Activated T-helper 1 cell treated with Interleukin-2 at 50 U/mL for 16 hours (primary cell): Measurements from ENCODE around the gene HIVEP3.
A peak's percentile ranks its signal among the peaks of the same experiment; 100 is the strongest.

ENCODE experiments used
- DNase-seq: peaks from one replicate; pipeline ENCODE4 v3.0.0-alpha.2; 2020; ENCODE audit warnings: low read depth

HIVEP3 gene

DNA sequence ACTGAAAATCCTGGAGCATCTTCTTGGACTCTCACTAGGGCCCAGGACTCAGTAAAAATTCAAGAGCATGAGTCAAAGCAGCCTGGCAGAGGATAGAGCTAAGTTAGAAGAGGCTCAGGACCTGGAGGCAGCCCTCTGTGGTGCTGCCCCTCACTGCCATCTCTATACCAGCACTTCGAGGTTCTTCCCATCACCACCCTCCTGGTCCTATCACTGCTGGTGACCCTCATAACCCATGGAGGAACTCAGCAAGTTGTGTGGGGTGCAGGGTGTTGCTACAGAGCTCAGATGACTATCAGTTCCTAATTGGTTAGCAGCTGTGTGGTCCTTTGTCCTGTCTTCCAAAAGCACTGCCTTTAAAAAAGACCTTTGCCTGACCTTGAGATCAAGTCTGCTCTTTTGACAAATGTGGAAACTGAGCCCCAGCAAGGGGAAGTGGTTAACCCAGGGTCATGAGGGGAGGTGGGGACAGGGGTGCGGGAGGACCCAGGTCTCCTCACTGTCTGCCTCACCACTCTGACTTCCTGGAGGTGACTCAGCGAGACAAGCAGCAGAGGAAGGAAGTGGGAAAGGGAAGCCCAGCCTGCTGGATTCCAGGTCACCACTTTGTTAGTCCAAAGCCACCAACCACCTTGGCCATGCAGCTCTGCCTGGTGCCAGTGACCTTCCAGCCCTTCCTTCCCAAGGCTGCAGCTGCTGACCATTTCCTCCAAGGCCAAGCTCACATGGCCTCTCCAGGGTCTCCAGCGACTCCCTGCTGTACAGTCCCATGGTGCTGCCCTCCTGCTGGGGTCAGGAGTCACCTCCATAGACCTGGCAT lies 234.8 kb downstream of the HIVEP3 start:
- no peak for DNase-seq

DNA sequence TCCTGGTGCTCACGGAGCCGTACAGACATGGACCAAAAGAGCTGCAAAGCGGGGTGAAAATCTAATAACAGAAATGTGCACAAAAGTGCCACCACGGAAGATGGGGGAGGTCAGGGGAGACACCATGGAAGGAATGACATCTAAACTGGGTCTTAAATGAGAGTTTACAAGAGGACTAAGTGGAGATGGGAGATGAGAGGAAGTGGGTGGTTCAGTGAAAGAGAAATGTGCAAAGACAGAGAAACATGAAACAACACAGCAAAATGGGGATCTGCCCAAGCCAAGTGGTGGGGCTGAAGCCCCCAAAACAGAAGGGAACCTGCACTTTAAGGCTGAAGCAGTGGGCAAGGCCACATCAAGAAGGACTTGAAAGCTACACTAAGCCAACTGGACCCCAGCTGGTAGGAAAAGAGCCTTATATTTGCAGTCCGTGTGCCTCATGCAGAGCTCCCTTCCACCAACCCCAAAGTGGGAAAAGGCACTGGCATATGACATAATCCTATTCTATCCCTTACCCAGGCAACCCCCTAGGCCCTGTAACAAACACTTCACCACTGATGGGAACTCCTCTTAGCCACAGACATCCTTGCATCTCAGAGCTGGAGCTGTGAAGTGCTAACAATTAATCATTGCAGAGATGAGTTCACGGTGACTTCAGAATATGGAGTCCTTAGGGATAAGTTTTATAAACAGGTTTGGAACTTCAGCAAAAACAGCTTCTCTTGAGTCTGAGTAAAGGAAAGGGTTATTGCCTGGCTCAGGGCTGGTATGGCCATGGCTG lies 235.7 kb downstream of the HIVEP3 start:
- no peak for DNase-seq

DNA sequence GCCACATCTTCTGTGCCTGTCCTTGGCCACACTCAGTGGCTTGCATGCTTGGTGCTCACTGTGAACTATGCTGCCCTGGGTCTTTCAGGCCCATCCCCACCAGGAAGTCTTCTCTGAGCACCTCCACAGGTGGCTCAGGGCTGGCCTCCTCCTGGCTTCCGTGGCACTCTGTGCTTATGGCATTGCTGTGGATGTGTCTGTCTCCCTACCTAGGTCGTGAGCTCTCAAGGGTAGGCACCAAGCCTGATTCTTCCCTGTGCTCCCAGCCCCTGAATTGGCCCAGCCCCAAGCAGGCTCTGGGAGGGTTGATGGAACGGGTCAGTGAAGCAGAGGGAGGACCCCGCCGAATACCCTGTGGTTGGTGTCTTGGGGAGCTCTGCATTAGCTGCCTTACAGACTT lies 236.6 kb downstream of the HIVEP3 start:
- no peak for DNase-seq

DNA sequence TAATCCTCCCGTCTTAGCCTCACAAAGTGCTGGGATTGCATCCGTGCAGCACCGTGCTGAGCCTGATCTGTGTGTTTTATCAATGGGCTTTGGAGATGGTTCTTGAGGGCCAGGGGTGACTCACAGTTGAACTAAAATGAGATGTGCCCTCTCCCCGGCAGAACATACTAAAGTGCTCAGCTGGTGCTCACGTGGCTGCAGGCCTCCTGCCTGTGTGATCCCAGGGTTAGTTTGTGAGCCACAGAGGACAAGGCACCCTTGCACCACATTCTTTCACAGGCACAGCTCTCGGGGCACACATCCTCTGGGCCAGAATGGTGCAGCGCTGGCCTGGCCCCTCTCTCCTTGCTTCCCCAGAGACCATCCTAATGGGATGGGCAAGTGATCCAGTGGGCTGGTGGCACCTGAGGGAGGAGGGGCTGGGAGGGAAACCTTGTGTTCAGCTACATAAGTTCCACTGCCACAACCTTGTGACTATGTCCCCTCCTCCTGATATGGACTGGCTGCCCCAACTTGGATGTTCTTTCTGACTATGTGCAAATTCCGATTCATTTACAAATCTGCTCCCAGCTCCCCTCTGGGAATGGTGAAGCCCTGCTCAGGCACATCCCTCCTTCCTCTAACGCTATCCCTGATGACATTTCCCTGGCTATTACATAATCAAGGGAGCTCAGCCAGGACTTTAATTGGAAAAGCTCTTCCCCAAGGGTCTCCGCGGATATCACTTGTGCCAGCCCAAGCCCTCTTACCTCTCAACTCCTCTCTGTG lies 237.2 kb downstream of the HIVEP3 start:
- DNase-seq: no peak

DNA sequence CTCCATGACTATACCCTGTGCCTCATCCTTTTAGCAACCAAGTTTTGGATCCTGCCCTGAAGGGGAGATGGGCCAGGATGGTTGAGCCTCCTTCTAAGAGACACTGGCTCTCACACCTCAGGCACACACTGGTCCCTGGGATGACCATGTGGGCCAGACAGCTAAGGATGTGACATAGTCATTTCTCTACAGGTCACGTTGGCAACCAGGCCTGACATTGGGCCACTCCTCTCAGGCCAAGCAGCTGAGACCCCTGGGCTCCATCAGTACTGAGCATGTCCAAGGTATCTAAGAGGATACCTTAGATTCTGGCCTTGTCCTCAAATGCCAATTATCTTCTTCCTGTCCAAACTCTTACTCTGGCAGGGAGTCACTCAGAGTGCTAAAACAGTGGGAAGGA lies 238.7 kb downstream of the HIVEP3 start:
- DNase-seq: no peak

DNA sequence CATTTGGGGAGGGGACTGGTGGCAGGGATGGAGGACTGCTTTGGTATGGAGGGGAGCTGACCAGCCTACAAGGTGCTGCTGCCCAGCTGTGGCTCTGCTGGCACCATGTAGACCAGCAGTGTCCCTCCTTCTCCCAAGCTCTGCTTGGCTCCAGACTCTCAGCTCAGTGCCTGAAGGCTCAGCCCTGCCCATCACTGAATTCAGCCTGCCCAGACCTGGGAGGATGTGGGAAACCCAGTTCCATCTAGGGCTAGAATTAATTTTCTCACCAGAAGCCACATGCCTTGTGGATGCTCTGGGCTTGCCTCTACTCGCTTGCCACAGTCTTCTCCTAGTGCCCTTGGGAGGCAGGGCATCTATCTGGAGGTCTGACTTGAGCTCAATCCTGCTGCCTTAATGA lies 239.2 kb downstream of the HIVEP3 start:
- DNase-seq: no peak

DNA sequence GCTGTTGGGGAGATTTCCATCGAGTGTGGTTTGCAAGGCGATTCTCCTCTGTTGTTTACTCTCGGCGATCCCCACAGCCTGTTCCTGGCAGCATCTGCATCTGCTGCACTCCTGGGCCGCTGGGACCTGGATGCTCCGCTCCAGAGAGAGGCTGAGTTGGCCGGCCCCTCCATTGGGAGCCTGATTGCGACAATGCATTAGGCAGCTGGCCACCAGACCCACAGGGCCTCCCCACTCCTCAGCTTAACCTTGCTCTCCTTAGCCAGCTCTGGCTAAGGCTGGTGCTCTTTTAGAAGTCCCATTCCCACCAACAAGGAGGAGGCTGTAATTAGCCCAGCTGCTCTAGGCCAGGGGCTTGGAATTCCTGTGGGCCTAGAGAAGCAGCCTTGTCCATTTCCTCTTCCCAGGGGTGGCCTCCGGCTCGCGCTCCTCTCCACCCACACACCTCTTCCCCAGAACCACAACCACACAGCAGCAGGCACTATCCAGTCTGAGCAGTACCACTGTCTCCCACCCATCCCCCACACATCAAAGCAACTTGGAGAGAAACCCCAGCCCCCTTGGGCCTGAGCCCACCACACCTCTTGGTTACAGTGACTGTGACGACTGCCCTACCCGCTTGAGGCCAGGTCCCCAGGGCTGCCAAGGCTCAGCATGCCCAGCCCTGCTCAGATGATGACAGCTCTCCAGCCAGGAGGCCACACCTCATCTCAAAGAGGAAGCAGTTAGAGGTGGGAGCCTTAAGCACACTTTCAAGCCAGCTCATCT lies 240.4 kb downstream of the HIVEP3 start:
- no peak for DNase-seq

DNA sequence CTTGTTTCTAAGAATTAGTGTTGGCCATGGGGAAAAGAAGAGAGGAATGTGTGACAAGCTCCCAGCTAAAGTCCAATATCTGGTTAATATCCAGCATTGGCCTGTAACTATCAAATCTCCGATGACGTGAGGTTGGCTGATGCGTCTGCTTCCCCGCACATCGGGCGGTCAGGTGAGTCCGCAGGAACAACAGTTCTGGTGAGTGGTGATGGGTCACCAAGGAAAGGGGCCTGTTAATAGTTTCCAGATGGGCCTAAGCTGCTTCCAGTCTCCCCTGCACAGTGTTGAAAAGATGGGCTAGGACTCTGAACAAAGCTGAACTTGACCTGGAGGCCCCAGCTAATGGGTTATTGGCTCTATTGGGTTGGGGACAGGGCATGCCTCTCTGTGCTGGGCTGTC lies 241.1 kb downstream of the HIVEP3 start:
- no peak for DNase-seq

DNA sequence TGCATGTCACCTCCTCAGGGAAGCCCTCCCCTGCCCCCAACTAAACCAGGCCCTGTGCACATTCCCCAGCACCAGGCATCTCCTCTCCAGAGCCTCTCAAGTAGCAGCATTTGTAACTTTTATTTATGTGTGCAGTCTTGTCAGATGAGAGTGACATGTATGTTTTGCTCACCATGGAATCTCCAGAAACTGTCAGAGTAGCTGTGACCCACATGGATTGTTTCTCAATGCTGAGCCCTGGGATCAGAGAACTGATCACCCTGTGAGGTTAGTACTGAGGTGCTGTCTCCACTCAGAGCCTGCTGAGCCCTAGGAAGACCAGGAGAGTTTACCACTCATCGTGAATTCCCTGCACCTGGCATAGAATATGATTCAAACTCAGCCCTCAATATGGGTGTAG lies 243.3 kb downstream of the HIVEP3 start:
- DNase-seq: no peak

DNA sequence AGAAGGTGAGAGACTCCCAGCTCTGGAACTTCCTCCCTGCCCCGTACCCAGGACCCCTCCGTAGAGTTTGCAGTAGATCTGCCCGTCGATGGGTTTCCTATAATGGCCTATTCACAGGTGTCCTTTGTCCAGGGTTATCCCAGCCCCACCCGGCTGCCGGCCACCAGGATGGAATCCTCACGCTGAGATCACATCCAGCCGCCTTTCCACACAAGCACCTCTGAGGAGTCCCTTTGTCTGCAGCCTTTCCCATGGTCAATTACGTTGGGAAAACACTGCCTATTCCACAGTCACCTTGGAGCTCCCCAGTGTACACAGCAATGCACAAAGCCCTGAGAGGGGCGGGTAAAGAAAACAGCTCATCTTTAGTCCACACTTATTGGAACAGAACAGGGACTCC lies 244.2 kb downstream of the HIVEP3 start:
- DNase-seq: no peak

DNA sequence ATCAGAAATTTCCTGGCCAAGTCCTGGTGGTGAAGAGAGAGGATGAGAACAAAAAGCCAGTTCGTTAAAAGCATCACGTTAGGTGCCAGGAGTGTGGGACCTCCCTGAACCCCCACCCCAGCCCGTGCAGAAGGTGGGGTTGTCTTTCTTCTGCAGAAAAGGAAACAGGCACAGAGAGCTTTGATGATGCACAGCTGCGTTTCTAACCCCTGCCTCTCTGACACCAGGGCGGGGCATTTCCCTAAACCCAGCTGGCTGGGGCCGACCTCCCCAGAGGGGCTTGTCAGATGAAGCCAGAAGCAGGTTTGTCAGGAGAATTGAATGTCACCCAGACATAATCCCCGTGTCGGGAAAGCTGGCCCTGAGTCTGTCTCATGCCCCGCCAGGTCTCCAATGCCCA lies 244.9 kb downstream of the HIVEP3 start:
- DNase-seq: peak; percentile 17

DNA sequence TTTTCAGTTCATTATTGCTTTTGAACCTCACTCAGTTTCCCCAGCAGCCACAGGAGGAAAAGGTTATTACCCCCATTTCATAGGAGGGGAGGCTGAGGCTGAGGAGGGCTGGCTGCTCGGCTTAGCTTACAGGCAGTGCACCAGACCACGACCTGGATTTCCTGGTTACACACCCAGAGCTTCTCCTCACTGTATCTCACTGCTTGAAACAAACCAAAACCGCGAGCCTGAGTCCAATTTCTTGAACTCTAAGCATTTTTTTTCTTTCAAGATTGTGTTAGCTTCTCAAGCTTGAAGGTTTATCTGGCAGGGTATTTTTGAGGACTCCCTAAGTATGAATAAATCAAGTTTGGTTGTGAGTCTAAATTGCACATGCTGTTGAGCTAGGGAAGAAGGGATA lies 245.3 kb downstream of the HIVEP3 start:
- DNase-seq: no peak

DNA sequence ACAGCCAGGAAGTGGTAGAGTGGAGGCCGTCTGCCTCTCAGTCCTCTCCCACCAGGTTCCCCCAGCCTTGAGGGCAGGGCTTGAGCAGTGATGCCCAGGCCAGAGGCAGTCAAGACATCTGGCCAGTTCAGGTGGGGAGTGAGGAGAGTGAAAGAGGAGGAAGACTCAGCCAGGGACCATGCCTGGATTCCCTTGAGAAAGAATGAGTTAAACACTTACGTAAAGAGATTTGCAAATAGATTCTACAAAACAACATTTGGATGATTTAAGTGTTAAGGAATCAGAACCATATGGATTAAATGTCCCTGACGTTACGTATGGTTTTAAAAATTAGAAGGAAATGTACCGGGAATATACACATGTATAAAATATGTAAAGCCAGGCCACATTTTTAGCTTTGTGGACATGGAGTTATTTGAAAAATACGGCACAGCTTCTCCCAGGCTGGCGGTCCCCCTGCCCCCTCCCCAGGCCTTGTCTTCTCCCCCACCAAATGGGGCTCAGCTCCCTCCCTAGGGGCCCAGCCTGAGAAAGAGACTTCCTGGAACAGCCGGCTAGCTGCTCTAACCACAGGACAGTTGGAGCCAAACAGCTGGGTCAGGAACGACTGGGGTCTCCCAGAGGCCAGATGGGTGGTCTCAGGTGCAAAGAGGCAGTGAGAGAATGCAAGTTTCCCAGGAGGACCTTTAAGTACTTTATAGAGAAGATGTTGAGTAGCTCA lies 245.9 kb downstream of the HIVEP3 start:
- no peak for DNase-seq

DNA sequence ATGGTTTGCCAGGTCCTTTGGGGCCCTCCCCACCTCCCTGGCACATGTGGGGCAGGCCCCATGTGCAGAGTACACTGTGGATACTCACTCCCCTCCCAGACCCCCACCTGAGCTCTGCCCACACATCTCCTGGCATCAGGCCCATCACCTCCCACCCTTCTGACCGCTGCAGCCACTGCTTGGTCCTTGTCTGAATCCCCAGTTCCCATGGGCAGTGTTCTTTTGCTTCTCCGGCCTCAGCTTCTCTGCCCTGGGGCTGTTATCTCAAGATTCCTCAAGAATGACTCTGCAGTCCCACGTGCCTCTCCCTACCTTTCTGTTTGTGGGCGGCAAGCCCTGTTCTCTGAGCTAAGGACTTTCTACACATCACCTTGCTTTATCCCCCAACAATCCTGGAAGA lies 246.5 kb downstream of the HIVEP3 start:
- DNase-seq: no peak

DNA sequence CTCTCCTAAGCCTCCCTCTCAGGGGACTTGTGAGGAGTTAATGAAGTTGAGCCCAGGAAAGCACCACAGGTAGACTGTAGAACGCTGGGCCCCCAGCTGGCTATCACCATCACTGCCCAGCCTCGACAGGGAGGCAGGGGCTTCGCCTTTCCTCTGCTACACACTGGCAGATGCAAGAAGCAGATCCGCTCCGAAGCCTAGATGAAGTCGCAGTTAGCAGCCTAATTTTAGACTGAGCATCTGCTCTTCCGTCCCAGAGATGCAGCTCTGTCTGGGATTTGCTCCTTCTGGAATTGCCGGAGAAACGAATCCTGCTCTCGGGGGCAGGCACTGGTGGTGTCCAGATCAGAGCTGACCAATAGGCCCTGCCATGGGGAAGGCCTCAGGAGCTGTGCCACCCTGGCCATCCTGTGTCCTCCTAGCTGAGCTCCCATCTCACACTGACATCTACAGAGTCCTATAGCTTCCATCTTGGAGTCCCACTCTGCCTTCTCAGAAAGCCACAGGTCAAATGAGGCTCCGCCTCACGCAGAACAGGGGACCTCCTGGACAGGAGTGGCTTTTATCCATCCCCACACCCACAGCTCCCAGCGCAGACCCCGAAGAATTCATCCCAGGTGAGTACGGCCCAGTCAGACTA lies 247.5 kb downstream of the HIVEP3 start:
- no peak for DNase-seq

DNA sequence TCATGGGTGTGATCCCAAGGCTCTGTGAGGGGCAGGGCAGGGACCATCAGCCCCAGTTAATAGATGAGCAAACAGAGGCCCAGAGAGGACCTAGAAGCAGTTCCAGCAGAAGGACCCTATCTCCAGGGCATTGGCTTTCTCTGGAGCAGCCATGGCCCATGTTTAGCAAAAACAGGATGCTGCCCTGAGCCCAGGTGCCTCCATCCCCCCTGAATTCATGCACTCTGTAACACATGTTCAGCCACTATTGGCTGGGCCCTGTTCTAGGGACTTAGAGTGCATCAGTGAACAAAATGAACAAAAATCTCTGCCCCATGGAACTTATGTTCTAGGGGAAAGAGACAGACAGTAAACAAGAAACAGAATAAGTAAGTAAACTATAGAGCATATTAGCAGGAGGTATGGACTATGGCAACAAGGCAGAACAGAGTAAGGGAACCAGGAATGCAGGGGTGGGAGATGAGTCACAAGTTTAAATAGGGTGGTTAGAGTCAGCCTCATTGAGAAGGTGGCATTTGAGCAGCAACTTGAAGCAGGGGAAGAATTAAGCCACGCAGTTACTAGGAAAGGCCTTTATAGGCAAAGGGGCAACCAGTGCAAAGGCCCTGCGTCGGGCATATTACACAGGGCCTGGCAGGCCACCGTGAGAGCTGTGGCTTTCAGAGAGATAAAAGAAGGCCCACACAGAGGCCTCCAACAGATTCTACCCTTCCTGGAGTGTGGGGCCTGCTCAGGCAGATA lies 248.3 kb downstream of the HIVEP3 start:
- no peak for DNase-seq

DNA sequence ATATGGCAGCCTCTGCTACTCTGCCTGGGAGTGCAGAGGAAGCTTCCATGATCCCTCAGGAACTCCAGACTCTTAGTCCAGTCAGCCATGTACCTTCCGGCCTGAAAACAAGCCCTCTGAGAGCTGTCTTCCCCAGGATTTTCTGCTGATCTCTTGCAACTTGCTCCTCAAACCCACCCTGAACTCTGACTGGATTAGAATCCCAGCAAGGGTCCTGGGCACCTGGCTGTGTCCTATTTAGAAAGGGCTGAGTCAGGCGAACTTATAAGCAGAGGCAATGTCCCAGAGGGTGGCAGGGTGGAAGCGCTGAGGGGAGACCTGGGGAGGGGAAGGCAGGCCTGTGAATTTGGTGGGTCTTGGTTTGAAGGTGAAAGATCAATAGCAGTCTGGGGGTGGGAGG lies 249.8 kb downstream of the HIVEP3 start:
- no peak for DNase-seq

DNA sequence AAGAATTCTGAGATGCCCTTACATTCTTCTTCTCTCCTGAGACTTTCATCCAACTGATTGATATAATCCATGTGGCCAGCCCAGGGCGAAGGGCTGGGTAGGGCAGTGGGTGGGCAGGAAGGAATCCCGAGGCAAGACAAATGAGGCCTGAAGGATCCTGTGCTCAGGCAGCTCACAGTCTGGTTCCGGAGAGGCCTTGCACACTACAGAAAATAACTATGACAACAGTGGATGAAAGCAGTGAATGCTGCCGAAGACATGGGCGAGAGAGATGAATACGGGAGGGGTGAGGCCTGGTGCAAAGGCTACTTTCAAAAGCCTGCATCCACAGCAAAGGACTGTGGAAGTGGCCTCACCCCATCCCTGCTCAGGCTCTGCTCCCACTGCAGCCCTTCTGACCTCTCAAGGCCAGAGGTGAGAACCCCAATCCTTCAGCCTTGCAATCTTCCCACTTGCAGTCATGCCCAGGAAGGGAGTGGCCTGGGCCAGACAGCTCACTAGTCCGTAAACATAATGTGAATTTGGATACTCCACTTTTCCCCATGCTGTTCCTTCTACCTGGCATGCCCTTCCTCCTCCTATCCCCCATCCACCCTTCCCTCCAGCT lies 250.6 kb downstream of the HIVEP3 start:
- no peak for DNase-seq

DNA sequence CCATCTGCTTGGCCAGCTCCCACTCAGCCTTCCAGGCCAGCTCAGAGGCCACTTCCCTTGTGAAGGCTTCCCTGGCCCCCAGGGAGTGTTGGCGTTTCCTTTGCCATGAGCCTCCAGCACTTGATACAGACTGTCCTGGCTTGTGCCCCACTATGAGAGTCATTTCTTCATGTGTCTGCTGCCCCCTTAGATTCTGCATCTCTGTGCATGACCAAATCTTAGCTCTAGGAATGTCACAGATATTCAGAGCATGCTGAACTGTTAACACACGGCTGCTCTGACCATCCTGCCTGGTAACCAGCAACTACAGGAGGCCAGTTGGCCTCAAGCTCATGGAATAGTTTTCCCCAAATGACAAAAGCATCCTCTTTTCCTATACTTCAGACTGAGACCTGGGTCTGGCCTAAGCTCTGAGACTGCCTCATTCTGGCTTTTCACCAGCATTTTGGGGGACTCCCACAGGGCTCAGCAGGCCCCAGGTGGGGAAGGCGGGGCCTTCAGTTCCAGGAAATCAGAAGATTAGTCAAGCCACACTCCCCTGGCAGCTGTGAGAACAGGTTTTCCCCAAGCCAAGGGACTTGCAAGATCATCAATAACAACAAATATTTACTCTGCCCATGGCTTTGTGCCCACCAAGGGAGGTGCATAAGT lies 251.6 kb downstream of the HIVEP3 start:
- DNase-seq: peak; percentile 41
